ENCODE data around the gene CCDC27. TPM values are rescaled to one million over a fixed set of nuclear protein-coding genes. Genes with fewer than 3 reads are reported as not detected.
"Not testable (repeated sequence)": the region's sequence is repeated elsewhere in the genome, so short reads cannot be mapped to it uniquely, and the experiment has no call there.

The CCDC27 gene
- total RNA-seq, 2 experiments from 2014 or later: not detected

DNA sequence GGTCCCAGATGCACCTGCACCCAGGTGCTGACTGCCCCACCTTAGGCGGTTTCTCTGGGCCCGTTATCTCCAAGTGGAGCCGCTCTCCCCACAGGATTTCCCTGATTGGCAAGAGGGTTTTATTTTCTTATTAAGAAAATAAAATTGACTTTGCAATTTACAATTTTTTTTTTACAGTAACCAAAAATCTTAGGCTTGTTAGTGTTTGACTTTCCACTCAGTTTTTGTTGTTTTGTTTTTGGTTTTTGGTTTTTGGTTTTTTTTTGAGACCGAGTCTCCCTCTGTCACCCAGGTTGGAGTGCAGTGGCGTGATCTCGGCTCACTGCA is 4.8 kb upstream of the CCDC27 start:
- H3K36me3 Mint-ChIP-seq (ENCODE audit: low read depth): no peaks in the 10 kb centered on the region
- TF ChIP-seq, protein P1, sequence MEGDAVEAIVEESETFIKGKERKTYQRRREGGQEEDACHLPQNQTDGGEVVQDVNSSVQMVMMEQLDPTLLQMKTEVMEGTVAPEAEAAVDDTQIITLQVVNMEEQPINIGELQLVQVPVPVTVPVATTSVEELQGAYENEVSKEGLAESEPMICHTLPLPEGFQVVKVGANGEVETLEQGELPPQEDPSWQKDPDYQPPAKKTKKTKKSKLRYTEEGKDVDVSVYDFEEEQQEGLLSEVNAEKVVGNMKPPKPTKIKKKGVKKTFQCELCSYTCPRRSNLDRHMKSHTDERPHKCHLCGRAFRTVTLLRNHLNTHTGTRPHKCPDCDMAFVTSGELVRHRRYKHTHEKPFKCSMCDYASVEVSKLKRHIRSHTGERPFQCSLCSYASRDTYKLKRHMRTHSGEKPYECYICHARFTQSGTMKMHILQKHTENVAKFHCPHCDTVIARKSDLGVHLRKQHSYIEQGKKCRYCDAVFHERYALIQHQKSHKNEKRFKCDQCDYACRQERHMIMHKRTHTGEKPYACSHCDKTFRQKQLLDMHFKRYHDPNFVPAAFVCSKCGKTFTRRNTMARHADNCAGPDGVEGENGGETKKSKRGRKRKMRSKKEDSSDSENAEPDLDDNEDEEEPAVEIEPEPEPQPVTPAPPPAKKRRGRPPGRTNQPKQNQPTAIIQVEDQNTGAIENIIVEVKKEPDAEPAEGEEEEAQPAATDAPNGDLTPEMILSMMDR (IDR thresholded peaks at IDR 0.05): no peak
- H3K4me1 Mint-ChIP-seq (ENCODE audit: low read depth): peaks cover 25% of the 10 kb centered on the region
- H3K27ac Mint-ChIP-seq: no peak overlapping the region
- POLR2A ChIA-PET: no interaction called here
- ATAC-seq (no peak), DNase-seq (no peak)
- H3K4me3 Mint-ChIP-seq: peak overlapping the region; percentile 76
- no peaks in the 10 kb centered on the region for H3K9me3 Mint-ChIP-seq
- intact Hi-C loops (cut with micrococcal nuclease): no loop called here
- H3K27me3 Mint-ChIP-seq: peaks cover 2% of the 10 kb centered on the region
- CTCF ChIA-PET: no interaction called here

DNA sequence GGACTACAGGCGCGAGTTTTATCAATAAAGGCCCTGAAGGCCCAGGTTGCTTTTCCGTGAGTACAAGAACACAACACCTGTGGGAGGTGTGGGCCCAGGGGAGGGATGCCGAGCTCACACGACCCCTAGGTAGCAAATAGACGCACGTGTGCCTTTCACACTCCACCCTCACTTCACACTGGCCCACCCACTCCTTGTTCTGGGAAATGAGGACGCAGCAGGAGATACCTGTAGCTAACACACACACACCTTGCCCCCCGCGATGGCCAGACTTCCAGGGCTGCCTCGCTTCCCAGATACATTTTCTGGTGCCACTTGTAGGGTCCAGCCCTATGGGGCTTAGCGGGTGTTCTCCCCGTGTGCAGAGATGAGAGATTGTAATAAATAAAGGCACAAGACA is 4.3 kb upstream of the CCDC27 start:
- TF ChIP-seq, protein P1 (IDR thresholded peaks at IDR 0.05): no peak
- peak overlapping the region; percentile 20 for H3K27ac Mint-ChIP-seq
- DNase-seq (no peak), ATAC-seq (no peak)
- H3K4me3 Mint-ChIP-seq: peak overlapping the region; percentile 76
- H3K9me3 Mint-ChIP-seq: no peaks in the 10 kb centered on the region
- H3K4me1 Mint-ChIP-seq (ENCODE audit: low read depth): peaks cover 25% of the 10 kb centered on the region
- POLR2A ChIA-PET: no interaction called here
- H3K27me3 Mint-ChIP-seq: peaks cover 2% of the 10 kb centered on the region
- no peaks in the 10 kb centered on the region for H3K36me3 Mint-ChIP-seq (ENCODE audit: low read depth)
- CTCF ChIA-PET: interaction anchor here (1.5 kb wide), 1 partner anchor 23 kb away, joined by 3 read pairs; no protein-coding TSS in a partner anchor
- intact Hi-C loops (cut with micrococcal nuclease): no loop called here

DNA sequence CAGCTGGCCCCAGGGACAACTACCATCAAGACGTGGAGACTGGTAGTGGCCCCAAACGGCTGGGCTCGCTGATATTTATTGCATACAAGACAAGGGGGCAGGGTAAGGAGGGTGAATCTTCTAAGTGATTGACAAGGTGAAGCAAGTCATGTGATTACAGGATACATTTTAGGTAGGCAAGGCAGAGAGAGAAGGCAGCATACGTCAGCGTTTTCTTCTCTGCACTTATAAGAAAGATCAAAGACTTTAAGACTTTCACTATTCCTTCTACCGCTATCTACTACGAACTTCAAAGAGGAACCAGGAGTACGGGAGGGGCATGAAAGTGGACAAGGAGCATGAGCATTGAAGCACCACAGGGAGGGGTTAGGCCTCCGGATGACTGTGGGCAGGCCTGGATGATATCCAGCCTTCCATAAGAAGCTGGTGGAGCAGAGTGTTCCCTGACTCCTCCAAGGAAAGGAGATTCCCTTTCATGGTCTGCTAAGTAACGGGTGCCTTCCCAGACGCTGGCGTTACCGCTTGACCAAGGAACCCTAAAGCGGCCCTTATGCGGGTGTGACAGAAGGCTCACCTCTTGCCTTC is 3.8 kb upstream of the CCDC27 start:
- H3K4me3 Mint-ChIP-seq: peak overlapping the region; percentile 76
- ATAC-seq; H3K36me3 Mint-ChIP-seq (ENCODE audit: low read depth); POLR2A ChIA-PET; H3K27me3 Mint-ChIP-seq; H3K27ac Mint-ChIP-seq; intact Hi-C loops (cut with micrococcal nuclease); H3K9me3 Mint-ChIP-seq; DNase-seq: not testable (repeated sequence)
- CTCF ChIA-PET: interaction anchor here (1.5 kb wide), 1 partner anchor 24 kb away, joined by 3 read pairs; no protein-coding TSS in a partner anchor
- peaks cover 22% of the 10 kb centered on the region for H3K4me1 Mint-ChIP-seq (ENCODE audit: low read depth)

DNA sequence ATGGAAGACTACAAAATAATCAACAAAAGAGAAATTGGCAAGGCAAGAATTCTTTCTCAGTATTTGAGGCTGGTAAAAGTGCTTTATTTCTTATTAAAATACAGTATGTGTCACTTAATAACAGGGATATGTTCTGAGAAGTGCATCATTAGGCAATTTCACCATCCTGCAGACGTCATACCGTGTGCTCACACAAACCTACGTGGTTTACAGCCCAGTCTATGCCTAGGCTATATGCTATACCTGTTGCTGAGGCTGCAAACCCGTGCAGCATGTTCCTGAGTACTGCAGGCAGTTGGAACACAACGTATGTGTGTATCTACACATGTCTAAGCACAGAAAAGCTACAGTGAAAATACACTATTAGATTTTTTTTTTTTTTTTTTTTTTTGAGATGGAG is 2.7 kb upstream of the CCDC27 start:
- H3K9me3 Mint-ChIP-seq: no peaks in the 10 kb centered on the region
- ChIA-PET CTCF (interaction anchor here (1.5 kb wide), 1 partner anchor 25 kb away, joined by 3 read pairs; no protein-coding TSS in a partner anchor), POLR2A (no interaction called here)
- peaks cover 21% of the 10 kb centered on the region for H3K4me1 Mint-ChIP-seq (ENCODE audit: low read depth)
- TF ChIP-seq, protein P1 (IDR thresholded peaks at IDR 0.05): no peak
- no peak overlapping the region for H3K4me3 Mint-ChIP-seq
- H3K27ac Mint-ChIP-seq: no peak overlapping the region
- intact Hi-C loops (cut with micrococcal nuclease): no loop called here
- no peaks in the 10 kb centered on the region for H3K36me3 Mint-ChIP-seq (ENCODE audit: low read depth)
- DNase-seq (no peak), ATAC-seq (no peak)
- peaks cover 2% of the 10 kb centered on the region for H3K27me3 Mint-ChIP-seq

DNA sequence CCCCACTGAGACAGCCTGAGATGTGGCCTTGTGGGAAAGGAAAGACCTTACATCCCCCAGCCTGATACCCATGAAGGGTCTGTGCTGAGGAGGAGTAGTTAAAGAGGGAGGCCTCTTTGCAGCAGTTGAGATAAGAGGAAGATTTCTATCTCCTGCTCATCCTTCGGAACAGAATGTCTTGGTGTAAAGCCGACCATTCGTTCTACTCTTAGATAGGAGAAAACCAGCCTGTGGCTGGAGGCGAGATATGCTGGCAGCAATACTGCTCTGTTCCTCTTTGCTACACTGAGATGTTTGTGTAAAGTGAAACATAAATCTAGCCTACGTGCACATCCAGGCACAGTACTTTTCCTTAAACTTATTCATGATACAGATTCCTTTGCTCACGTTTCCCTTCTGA is 1.5 kb upstream of the CCDC27 start:
- ATAC-seq (no peak), DNase-seq (no peak)
- ChIA-PET POLR2A (no interaction called here), CTCF (no interaction called here)
- intact Hi-C loops (cut with micrococcal nuclease): no loop called here
- Mint-ChIP-seq H3K4me1 (ENCODE audit: low read depth) (peaks cover 14% of the 10 kb centered on the region), H3K9me3 (no peaks in the 10 kb centered on the region), H3K4me3 (no peak overlapping the region), H3K27me3 (peaks cover 2% of the 10 kb centered on the region), H3K36me3 (ENCODE audit: low read depth) (no peaks in the 10 kb centered on the region), H3K27ac (no peak overlapping the region)
- TF ChIP-seq, protein P1 (IDR thresholded peaks at IDR 0.05): no peak

Measured in activated CD8-positive, alpha-beta T cell treated with anti-CD3 and anti-CD28 coated beads for 36 hours (primary cell).